ENCODE results near the gene MPND. TPM values are rescaled to one million over a fixed set of nuclear protein-coding genes. Genes with fewer than 3 reads are reported as not detected.
A peak's percentile ranks its signal among the peaks of the same experiment; 100 is the strongest.

MPND gene
- total and polyA plus RNA-seq, 2 of the 13 experiments (the other 11 are each of a cell fraction or from before 2014, with no cell fraction given), result 10.8 to 15.8 TPM

- TF ChIP-seq ZNF816 (CRISPR knock-in tag; IDR thresholded peaks at IDR 0.05; ENCODE audit: borderline replicate concordance) (peak; percentile 72), SNAI1 (CRISPR knock-in tag; IDR thresholded peaks at IDR 0.05; ENCODE audit: borderline replicate concordance) (no peak), PTBP1 (IDR thresholded peaks at IDR 0.05; ENCODE audit: low read depth, low read length, poor library complexity, severe bottlenecking) (no peak), ZNF574 (CRISPR knock-in tag; IDR thresholded peaks at IDR 0.05) (peak; percentile 90), TRIM22 (IDR thresholded peaks at IDR 0.05) (no peak), STAT6 (CRISPR knock-in tag; IDR thresholded peaks at IDR 0.05; ENCODE audit: borderline replicate concordance) (peak; percentile 84; the same call in 1 of the 2 replicates), ATRX (CRISPR knock-in tag; IDR thresholded peaks at IDR 0.05; ENCODE audit: borderline replicate concordance) (no peak), KAT7 (CRISPR knock-in tag; IDR thresholded peaks at IDR 0.05; ENCODE audit: borderline replicate concordance) (peak; percentile 72; the same call in 1 of the 2 replicates), ZNF597 (CRISPR knock-in tag; IDR thresholded peaks at IDR 0.05) (no peak), ZMYM2 (CRISPR knock-in tag; IDR thresholded peaks at IDR 0.05) (peak; percentile 93), ZNF3 (CRISPR knock-in tag; IDR thresholded peaks at IDR 0.05) (no peak), CEBPG (CRISPR knock-in tag; IDR thresholded peaks at IDR 0.05) (peak; percentile 71), ZNF431 (CRISPR knock-in tag; IDR thresholded peaks at IDR 0.05; ENCODE audit: borderline replicate concordance, low read depth) (peak; percentile 95), BHLHE40 (IDR thresholded peaks at IDR 0.05; ENCODE audit: low read length) (peak; percentile 66; the same call in 1 of the 2 replicates), PAWR (CRISPR knock-in tag; IDR thresholded peaks at IDR 0.05; ENCODE audit: borderline replicate concordance) (no peak), REXO4 (CRISPR knock-in tag; IDR thresholded peaks at IDR 0.05; ENCODE audit: borderline replicate concordance) (no peak), TIGD3 (CRISPR knock-in tag; IDR thresholded peaks at IDR 0.05; ENCODE audit: borderline replicate concordance) (no peak), ZSCAN9 (CRISPR knock-in tag; IDR thresholded peaks at IDR 0.05; ENCODE audit: borderline replicate concordance) (peak; percentile 98), ZNF329 (CRISPR knock-in tag; IDR thresholded peaks at IDR 0.05; ENCODE audit: low read depth) (peak; percentile 50; the same call in 1 of the 2 replicates)
These were observed 32.9 kb upstream of the MPND start (continued) for GRCh38 chr19:4310247-4311121.

All from HepG2 (cell line).